RPMI7951 (cell line): ENCODE measurements around the gene PGD. TPM values are rescaled to one million over a fixed set of nuclear protein-coding genes. Genes with fewer than 3 reads are reported as not detected.
"Not testable (repeated sequence)": the region's sequence is repeated elsewhere in the genome, so short reads cannot be mapped to it uniquely, and the experiment has no call there.

Experiments
- DNase-seq: peaks from one replicate; pipeline ENCODE4 v3.0.0-alpha.2; 2012; ENCODE audit warnings: low read depth
- total RNA-seq: library from RNA; depleted of rRNA; stranded (reverse); fragments of >200 nt; shearing (Covaris generic); gene quantifications from 2 replicates; pipeline ENCODE4 v1.2.3, GENCODE V29; 2014

PGD gene
- total RNA-seq, 1 experiment from 2014 or later, result 79.9 TPM

DNA sequence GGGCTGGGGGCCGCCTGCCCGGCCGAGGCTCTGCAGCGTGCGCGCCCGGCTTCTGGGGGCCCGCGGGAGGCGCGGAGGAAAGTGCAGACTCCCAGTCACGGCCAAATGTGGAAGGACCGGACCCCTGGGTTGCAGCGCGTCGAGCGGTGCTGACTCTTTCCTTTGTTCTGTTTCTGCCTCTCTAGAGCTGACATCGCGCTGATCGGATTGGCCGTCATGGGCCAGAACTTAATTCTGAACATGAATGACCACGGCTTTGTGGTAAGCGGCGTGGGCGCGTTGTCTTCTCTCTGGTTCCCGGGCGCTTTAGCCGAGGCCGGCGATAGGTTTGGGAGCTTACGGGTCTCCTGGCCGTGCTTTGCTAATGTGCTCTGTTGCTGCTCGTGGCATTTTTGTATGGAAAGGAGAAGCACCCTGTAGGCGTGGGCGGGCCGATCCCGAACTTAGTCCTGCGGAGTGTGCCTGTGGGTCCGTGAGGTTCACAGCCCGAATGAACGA, 629 bp downstream of the PGD start:
- DNase-seq, result peak; percentile 53

DNA sequence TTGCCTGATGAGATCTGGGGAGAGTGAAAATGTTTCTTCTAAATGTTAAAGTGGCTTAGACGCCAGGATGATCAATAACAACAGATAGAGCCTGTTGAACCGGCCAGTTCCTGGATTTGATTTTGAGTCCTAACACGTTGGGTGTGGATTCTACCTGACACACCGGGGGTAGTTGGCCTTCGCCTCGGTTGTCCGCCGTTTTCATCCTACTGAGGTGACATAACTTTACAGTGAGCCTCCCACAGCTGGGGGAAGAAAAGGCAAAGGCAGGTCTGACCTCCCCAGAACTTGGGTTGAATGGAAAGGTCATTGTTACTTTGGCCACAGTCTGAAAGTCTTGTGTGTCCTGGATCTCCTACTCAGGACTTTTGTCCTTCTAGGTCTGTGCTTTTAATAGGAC, 1.1 kb downstream of the PGD start:
- DNase-seq, result no peak

DNA sequence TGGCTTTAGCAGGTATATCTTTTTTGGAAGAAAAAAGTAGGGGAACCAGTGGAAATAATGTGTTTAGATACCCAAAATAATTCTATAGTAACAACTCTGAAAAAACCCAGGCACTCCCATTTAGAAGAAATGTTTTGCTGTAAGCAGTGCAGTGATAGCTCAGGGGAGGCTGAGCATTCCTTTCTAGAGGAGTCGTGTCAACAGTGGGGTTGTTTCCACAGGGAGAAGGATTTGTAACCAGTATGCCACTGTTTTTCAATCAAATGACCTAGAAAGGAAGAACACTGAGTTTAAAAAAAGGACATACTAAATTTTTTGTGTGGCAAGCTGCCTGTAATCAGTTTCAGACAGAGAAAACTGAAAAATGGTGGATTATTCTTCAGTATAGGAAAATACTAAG, 2.4 kb downstream of the PGD start:
- DNase-seq, result no peak

DNA sequence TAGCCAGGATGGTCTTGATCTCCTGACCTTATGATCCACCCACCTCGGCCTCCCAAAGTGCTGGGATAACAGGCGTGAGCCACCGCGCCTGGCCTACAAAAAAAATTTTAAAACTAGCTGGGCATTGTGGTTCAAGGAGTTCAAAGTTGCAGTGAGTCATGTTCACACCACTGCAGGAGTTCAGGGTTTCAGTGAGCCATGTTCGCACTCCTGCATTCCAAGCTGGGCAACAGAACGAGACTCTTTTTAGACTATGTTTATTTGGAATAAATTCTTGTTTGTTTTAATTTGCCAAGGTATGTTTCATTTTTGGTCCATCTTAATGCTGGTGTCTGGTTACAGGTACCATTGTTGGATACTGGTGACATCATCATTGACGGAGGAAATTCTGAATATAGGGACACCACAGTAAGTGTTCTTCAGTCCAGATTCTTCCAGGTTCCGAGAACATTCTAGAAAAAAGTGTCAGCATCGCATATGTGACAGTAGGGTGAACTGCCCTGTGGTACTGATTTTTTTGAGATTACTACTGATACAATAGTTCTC, 3.9 kb downstream of the PGD start:
- DNase-seq, result peak; percentile 15

DNA sequence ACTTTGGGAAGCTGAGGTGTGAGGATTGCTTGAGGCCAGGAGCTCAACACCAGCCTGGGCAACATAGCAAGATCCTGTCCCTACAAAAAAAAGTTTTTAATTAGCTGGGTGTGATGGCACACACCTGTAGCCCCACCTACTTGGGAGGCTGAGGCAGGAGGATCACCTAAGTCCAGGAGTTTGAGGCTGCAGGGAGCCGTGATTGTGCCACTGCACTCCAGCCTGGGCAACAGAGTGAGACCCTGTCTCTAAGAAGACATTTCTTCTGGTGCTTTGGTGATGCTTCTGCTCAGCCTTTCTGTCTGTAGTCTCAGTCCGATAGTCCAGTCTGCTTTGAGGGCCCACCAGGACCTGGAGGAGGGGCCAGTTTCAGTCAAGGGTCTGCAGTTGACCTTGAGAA, 8.3 kb downstream of the PGD start:
- no peak for DNase-seq

DNA sequence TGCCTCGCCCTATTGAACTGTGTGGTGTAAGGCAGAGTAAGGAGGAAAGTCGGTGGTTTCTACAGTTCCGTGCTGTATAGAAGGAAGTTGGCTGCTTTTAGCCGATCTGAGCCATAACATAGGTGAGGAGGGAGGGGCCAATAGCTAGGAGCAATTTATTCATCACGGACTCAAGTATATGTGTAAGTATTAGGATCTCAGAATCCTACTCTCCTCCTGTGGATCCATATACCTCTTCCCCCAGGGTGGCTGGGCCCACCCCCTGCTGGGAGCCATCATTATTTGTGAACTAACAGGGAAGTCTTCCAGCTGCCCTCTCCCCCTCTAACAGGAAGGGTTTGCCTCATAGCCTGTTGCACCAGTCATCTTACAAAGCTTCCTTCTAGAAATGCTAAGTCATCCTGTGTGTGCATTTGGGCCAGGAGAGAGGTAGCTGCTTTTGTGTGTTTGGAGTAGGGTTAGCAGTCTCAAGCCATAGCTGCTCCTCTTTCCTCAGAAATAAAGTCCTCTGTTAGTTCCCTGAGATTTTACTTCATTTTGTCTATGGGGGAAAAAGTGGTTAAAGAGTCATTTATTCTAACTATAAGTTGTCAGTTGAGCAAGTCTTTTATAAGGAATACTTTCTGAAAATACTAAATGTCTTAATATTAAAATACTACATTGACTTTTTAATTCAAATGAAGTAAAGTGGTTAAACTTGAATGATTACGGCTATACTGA, 16.5 kb downstream of the PGD start:
- DNase-seq, result peak; percentile 17

DNA sequence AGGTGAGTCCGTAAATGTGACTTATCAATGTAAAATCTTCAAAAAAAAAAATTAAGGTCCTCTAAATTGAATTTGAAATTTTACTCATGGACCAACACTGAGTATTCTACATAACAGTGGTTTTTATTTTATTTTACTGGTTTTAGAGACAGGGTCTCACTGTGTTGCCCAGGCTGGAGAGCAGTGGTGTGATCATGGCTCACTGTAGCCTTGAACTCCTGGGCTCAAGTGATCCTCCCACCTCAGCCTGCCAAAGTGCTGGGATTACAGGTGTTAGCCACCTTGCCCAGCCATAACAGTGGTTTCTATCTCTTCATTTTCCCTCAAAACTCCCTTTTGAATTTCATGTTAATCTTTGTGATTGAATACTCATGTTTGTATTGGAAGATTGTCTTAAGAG, 17.1 kb downstream of the PGD start:
- not testable (repeated sequence) for DNase-seq

DNA sequence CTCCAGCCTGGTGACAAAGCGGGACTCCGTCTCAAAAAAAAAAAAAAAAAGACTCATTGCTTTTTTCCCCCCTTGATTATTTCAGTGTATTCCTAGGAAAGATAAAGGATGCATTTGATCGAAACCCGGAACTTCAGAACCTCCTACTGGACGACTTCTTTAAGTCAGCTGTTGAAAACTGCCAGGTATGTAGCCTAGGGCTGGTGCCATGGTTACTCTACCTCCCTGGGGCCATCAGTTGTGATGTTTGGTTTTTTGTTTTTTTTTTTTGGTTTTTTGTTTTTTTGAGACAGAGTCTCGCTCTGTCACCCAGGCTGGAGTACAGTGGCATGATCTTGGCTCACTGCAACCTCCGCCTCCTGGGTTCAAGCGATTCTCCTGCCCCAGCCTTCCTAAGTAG, 19.9 kb downstream of the PGD start:
- DNase-seq, result not testable (repeated sequence)

DNA sequence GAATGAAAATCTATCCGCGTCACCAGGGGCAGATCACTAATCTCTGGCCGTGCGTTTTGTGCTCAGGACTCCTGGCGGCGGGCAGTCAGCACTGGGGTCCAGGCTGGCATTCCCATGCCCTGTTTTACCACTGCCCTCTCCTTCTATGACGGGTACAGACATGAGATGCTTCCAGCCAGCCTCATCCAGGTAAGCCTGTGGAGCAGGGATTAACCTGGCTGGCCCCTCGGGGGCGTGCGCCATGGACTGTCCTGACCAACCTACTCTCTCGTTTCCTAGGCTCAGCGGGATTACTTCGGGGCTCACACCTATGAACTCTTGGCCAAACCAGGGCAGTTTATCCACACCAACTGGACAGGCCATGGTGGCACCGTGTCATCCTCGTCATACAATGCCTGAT, 20.5 kb downstream of the PGD start:
- DNase-seq, result no peak

DNA sequence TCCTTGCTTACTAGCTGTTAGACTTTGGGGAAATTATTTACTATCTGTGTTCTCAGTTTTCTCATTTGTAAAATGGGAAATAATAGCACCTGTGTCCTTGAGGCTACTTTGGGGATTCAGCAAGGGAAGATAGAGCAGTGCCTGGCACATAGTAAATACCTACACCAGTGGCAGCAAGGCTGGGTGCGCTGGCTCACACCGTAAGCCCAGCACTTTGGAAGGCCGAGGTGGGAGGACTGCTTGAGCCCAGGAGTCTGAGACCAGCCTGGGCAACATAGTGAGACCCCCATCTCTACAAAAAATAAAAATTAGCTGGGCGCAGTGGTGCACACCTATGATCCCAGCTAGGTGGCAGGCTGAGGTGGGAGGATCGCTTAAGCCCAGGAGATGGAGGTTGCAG, 22.8 kb downstream of the PGD start:
- DNase-seq, result no peak

DNA sequence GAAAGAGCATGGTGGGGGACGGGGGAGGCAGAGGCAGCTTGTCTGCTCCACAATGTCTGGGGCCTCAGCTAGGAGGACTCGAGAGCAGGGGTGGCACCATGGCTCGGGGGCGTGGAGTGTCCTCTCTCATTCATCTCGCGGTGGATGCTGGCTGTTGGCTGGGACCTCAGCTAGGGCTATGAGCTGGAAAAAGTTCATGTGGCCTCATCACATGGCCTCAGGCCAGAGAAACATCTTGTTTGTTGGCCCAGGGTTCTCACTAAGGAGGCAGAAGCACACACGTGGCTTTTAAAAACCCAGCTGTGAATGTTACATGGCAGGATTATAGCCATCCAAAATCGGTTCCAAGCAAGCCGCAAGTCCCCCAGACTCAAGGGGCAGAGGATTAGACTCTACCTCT, 25.2 kb downstream of the PGD start:
- DNase-seq, result peak; percentile 54

DNA sequence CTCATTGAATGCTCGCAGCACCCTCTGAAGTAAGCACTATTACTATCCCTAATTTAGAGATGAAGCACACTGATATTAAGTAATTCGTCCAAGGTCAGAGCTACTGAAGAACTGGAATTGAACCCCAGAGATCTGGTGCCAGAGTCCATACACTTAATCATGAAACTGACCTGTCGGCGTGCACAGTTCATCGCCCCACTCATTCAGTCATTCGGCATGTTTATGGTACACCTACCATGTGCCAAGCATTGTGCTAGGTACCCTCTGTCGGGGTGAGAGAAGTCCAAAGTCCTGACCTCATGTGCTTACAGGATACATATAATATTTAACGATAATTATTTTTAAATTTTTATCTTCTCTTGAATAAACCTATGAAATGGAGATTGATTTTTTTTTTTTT, 25.8 kb downstream of the PGD start:
- DNase-seq, result no peak

DNA sequence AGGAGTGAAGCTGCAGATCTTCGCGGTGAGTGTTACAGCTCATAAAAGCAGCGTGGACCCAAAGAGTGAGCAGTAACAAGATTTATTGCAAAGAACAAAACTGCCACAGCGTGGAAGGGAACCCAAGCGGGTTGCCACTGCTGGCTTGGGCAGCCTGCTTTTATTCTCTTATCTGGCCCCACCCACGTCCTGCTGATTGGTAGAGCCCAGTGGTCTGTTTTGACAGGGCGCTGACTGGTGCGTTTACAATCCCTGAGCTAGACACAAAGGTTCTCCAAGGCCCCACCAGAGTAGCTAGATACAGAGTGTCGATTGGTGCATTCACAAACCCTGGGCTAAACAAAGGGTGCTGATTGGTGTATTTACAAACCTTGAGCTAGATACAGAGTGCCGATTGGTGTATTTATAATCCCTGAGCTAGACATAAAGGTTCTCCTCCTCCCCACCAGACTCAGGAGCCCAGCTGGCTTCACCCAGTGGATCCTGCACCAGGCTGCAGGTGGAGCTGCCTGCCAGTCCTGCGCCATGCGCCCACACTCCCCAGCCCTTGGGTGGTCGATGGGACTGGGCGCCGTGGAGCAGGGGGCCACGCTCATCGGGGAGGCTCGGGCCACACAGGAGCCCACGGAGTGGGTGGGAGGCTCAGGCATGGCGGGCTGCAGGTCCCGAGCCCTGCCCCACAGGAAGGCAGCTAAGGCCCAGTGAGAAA, 27.1 kb downstream of the PGD start:
- DNase-seq, result not testable (repeated sequence)

DNA sequence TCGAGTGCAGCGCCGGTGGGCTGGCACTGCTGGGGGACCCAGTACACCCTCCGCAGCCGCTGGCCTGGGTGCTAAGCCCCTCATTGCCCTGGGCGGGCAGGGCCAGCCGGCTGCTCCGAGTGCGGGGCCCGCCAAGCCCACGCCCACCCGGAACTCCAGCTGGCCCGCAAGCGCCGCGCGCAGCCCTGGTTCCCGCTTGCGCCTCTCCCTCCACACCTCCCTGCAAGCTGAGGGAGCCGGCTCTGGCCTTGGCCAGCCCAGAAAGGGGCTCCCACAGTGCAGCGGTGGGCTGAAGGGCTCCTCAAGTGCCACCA, 27.6 kb downstream of the PGD start:
- not testable (repeated sequence) for DNase-seq

DNA sequence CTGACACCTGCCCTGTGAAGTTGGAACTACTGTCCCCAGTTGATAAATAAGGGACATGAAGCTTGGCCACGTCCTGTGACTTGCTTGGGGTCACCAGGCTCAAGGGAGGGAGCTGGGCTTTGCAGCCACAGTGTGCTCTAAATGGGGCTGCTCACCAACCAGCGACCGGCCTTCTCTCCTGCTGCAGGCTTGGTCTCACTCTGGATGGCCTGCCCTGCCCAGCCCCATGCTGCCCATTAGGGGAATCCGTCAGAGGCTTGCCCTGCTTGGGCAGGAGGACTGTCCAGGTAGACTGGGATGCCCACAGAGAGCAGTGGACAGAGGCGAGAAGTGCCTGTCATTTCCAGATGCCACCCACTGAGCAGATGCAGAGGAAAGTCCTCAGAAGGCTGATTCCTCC, 30.1 kb downstream of the PGD start:
- no peak for DNase-seq

DNA sequence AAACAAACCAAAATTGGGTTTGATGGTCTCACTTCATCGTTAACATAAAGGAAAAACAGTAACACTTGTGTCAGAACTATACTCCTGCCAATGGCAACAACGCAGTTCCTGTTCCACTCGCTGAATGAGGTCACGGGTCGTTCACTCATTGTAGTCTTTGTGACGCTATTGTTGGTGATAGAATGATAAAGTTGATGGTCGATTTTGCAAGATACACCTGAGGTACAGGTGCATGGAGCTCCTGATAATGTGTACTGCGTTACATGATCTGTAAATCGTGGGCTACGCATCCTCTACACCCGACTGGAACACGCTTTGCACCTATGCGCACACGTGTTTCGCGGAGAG, 31.0 kb downstream of the PGD start:
- DNase-seq, result no peak

DNA sequence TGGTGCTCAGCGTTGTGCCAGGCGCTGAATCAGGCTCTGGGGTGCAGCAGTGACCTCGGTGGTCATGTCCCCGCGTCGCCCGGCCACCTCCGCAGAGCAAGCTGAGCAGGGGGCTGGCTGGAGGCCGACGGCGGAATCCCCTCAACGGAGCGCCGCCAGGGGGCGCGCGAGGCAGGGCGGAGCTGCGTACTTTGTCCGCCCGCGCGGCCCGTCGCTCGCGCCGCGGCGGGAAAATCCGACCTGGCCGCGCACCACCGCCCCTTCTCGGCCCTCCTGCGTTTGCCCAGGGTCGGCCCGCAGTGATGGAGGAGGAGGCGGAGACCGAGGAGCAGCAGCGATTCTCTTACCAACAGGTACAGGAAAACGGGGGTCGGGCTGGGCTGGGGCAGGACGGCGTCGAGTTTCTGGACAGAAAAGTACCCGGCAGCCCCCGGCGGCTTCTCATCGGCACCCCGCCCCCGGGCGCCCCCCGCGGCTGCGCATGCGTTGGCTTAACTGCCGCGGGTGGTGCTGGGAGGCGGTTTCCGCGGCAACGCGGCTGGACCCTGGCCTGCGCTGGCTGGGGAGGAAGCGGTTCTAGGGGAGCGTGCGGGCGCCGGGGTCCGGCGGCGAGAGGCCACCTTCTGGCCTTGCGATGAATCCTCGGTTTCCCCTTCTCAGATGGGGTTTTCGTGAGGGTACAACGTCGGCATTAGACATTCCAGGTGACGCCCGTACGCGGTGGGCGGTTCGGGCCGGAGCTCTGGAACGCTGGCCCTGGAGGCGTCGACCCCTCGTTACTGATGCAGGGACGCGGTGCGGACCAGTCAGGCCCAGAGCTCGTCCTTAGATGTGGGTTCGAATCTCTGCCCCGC, 31.6 kb downstream of the PGD start, which contains the start of gene CENPS:
TSS of gene CENPS (plus strand) at position 218 of the 854 bp plus-strand sequence. CDS start at position 303, 85 bp downstream.
- DNase-seq, result peak; percentile 83

DNA sequence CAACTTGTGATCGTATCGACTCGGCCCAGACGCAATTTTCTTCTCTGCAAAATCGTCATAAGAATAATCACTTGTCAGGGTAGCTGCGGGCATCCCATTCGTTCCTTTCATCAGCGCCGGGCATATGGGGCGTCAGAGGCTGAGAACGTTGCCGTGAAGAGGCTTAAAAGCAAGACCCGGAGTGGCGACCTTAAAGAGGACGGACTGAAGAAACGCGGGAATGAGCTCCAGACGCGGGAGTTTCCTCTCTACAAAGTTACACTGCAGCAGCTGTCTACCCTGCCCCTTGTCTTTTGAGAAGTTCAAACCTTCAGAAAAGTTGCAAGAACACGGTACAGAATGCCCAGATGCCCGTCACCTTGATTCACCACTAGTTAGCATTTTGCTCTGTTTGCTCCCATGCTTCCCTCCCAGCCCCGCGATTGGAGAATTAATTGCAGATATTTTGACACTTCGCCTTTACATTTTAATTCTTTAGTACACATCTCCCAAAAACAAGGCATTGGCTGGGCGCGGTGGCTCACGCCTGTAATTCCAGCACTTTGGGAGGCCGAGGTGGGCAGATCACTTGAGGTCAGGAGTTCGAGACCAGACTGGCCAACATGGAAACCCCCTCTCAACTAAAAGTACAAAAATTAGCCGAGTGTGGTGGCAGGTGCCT, 32.3 kb downstream of the PGD start:
- peak; percentile 36 for DNase-seq

DNA sequence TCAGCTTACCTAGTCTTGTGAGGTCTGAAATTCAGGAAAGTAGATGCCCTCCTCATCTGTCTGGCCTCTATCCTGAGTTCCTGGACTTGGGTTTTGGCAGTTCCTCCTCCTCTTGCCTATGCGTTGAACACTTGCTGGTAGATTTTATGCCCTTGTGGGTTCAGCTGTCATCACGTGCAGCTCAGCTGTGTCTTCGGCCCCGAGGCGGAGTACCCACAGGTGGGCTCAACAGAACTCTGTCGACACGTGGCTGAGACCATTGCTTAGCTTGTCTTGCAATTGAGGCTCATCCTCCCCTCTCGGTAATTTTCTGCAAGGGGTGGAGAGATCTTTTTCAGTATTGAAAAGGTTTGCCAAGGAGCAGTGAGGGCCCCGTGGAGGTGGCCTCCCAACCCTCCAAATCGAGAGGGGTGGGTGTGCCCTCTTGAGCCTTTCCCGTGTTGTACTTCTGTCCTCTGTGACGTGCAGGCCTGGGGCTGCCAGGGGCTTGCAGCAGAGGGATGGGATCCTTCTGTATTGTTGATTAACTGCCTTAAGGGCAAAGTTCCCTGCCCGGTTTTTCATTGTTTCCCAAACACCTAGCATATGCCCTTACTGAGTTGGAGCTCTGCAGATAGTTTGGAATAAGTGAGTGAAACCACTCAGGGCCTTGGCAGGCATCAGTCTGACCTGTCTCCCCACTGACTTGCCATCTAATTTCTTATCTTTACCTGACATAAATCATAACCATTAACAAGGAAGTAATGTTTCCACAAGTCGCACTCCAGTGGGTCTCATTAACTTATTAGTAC, 34.2 kb downstream of the PGD start:
- no peak for DNase-seq

DNA sequence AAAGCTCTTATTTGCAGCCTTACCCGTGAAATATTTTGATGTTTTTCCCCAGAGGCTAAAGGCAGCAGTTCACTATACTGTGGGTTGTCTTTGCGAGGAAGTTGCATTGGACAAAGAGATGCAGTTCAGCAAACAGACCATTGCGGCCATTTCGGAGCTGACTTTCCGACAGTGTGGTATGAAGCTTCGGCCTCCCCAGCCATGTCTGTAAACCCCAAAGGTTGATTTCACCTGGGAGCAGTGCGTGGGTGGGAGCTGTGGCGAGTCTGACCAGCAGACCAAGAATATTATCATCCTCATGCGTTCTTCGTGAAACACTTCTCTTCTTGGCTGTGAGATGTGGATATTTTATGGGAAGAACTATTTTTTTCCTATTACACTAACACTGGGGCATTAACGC, 34.9 kb downstream of the PGD start:
- DNase-seq, result no peak

DNA sequence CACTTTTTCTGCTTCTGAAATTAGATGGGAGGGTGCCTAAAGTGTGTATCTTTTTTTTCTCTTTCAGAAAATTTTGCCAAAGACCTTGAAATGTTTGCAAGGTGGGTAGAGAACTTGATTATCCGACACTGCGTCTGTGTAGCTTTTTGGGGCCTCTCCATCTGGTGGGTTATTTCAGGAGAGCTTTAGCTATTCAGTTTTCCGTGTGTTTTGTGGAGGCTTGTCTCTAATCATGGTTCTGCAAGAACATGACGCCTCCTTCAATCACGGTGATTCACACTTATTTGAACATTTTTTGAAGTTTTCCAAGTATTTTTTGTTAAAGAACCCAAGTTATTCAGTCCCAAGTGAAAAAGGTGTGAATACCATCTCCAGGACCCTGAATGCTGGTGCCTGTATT, 35.7 kb downstream of the PGD start:
- DNase-seq, result no peak
